ENCODE measurements around the gene GALNT2. TPM values are rescaled to one million over a fixed set of nuclear protein-coding genes. Genes with fewer than 3 reads are reported as not detected.

GALNT2 gene
- total and polyA plus RNA-seq, 9 of the 15 experiments (the other 6 are each of a cell fraction or from before 2014, with no cell fraction given), result 1.6 to 106 (median 51.9) TPM

DNA sequence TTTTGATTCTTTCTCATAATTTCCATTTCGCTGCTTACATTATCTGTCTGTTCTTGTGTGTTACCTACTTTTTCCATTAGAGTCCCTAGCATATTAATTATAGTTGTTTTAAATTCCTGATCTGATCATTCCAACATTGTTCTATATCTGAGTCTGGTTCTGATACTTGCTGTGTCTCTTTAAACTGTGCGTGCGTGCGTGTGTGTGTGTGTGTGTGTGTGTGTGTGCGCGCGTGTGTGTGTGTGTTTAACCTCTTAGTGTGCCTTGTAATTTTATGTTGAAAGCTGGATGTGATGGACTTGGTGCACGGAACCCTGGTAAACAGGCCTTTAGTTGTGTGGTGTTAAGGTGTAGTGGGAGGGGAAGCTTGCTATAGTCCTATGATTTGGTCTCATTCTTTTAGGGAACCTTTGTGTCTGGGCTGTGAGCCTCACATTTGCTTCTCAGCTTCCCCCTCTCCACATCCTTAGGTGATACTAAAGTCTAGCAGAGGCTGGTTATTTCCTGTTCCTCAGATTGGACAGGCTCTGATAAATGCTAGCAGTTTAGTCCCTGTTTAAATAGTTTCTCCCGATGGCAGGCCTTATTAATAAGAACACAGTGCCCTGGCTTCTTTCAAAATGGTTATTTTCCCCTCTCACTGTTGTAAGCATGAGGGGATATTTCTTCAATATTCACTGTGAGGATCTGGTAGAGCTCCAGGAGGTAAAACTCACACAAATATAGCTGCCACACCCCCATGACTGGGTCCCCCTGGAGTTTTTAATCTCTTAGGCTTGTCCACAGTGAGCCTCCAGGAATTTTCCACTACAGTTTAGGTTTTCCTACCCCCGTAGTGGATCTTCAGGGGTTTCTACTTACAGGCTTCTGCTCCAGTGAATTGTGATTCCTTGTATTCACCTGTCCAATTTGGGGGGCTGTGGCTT, 118.3 kb downstream of the GALNT2 start (continued):
- TF ChIP-seq REST (IDR thresholded peaks at IDR 0.05; ENCODE audit: borderline replicate concordance) (peak; percentile 69), REST (CRISPR knock-in tag; IDR thresholded peaks at IDR 0.05; ENCODE audit: low read depth) (no peak), SRF (CRISPR knock-in tag; IDR thresholded peaks at IDR 0.05) (no peak)
- TF ChIP-seq, protein P1, sequence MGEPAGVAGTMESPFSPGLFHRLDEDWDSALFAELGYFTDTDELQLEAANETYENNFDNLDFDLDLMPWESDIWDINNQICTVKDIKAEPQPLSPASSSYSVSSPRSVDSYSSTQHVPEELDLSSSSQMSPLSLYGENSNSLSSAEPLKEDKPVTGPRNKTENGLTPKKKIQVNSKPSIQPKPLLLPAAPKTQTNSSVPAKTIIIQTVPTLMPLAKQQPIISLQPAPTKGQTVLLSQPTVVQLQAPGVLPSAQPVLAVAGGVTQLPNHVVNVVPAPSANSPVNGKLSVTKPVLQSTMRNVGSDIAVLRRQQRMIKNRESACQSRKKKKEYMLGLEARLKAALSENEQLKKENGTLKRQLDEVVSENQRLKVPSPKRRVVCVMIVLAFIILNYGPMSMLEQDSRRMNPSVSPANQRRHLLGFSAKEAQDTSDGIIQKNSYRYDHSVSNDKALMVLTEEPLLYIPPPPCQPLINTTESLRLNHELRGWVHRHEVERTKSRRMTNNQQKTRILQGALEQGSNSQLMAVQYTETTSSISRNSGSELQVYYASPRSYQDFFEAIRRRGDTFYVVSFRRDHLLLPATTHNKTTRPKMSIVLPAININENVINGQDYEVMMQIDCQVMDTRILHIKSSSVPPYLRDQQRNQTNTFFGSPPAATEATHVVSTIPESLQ (CRISPR knock-in tag; IDR thresholded peaks at IDR 0.05), result no peak

All from K562 (cell line).